DMS53 treated with DMSO at 0.1 percent for 48 hours (cell line): ENCODE data around the gene RRAS2.
"Not testable (repeated sequence)": the region's sequence is repeated elsewhere in the genome, so short reads cannot be mapped to it uniquely, and the experiment has no call there.

Experiments
- DNase-seq: peaks from one replicate; lab custom pipeline; 2025; ENCODE audit not compliant: unreplicated experiment; lab: John Stamatoyannopoulos, UW

Gene RRAS2

GRCh38 chr11:14358729-14359439, at the start of gene RRAS2:
Gene RRAS2 (minus strand): TSS chr11:14359183. CDS start chr11:14358870, 313 bp downstream.
- peak; percentile 15 for DNase-seq

DNA sequence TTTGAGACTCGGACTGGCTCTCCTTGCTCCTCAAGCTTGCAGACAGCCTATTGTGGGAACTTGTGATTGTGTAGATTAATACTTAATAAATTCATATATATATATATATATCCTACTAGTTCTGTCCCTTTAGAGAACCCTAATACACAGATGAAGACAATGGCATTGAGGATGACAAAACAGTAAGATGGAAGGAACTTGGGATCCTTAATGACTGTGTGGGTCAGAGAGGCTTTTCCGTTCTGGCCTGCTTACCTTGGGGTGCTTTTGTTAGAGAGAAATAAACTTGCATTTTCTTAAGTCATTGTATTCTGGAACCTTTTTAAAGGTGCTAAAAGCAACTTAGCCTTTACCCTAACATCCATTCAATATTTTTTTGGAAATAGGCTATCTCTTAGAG, 49.6 kb upstream of the RRAS2 start:
- no peak for DNase-seq

DNA sequence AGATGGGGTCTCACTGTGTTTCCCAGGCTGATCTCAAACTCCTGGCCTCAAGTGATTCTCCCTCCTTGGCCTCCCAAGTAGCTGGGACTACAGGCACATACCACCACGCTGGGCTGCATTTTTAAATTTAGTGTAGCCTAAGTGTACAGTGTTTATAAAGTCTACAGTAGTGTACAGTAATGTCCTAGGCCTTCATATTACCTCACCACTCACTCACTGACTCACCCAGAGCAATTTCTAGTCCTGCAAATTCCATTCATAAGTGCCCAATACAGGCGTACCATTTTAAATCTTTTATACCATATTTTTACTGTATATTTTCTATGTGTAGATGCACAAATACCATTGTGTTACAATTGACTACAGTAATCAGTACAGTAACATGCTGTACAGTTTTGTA, 47.1 kb upstream of the RRAS2 start:
- DNase-seq: not testable (repeated sequence)

GRCh38 chr11:14403528-14403927, 44.5 kb upstream of the RRAS2 start:
- not testable (repeated sequence) for DNase-seq

GRCh38 chr11:14399087-14399486, 40.1 kb upstream of the RRAS2 start:
- no peak for DNase-seq

DNA sequence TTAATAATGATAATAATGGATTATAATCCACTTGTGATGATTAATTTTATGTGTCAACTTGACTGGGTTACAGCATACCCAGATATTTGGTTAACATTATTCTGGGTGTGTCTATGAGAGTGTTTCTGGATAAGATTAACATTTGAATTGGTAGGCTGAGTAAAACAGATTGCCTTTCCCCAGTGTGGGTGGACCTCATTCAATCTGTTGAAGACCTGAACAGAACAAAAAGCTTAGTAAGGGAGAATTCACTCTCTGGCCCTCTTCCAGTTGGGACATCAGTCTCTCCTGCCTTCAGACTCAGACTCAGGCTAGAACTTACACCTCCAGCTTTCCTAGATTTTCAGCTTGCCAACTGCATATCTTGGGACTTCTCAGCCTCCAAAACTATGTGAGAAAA, 37.3 kb upstream of the RRAS2 start:
- DNase-seq: no peak

DNA sequence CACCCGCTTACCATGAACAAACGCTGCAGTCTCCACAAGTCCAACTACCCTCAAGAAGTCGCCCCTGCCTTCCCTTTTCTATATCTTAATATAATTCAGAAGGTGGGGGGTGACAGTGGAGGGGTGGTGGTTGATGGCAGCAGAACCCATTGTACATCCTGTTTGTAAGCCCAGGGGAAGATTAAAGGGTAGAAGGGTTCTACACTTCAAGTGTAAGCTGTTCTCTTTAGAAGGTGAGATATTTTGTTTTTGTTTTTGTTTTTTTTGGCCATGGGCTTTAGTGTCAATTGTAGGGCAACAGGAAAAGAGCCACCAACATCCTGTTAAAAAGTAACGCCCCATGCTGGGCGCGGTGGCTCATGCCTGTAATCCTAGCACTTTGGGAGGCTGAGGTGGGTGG, 34.9 kb upstream of the RRAS2 start:
- DNase-seq: no peak

DNA sequence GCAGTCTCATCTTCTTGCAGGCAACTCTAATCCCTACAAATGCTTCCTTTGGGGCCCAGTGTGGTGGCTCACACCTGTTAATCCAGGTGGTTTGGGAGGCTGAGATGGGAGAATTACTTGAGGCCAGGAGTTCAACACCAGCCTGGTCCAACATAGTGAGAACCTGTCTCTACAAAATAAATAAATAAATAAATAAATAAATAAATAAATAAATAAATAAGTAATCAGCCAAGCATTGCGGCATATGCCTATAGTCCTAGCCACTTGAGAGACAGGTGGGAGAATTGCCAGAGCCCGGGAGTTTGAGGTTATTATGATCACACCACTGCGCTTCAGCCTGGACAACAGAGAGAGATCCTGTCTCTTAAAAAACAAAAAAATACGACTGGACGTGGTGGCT, 34.1 kb upstream of the RRAS2 start:
- DNase-seq: no peak

DNA sequence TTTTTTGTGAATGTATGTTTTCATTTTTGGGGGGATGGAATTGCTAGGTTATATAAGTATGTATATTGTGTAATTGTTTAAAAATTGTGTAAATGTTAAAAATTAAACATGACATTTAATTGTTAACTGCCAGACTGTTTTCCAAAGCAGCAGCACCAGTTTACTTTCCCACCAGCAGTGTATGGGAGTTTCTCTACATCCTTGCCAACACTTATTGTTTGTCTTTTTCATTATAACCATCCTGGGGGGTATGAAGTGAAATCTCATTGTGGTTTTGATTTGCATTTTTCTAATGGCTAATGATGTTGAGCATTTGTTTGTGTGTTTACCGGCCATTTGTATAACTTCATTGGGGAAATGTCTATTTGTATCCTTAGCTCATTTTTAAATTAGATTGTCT, 31.7 kb upstream of the RRAS2 start:
- no peak for DNase-seq

GRCh38 chr11:14388352-14388751, 29.4 kb upstream of the RRAS2 start:
- DNase-seq: no peak

- no peak for DNase-seq
These were observed 28.0 kb upstream of the RRAS2 start for GRCh38 chr11:14386895-14387480.

DNA sequence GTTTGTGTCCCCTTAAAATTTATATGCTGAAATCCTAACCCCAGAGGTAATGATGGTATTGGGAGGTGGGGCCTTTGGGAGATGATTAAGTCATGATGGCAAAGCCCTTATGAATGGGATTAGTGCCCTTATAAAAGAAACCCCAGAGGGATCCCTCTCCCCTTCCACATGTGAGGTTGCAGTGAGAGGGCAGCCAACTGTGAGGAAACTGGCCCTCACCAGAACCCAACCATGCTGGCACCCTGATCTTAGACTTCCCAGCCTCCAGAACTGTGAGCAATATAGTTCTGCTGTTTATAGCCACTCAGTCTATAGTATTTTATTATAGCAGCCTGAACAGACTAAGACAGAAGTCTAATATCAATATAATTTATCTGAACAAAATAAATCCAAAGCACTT, 27.1 kb upstream of the RRAS2 start:
- no peak for DNase-seq

DNA sequence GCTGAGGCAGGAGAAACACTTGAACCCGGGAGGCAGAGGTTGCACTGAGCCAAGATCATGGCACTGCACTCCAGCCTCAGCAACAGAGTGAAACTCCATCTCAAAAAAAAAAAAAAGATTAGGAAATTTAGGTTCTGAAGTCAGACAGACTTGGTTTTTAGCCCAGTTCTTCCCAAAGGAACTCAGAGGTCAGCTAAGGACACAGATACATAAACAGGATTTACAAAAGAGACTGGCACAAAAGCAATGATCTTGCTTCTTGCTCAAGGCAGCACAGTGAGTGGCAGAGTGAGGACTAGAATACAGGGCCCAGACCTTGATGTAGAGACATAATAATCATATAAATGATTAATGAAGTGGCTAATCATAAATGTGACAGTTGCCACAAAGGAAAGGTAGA, 25.4 kb upstream of the RRAS2 start:
- DNase-seq: no peak

DNA sequence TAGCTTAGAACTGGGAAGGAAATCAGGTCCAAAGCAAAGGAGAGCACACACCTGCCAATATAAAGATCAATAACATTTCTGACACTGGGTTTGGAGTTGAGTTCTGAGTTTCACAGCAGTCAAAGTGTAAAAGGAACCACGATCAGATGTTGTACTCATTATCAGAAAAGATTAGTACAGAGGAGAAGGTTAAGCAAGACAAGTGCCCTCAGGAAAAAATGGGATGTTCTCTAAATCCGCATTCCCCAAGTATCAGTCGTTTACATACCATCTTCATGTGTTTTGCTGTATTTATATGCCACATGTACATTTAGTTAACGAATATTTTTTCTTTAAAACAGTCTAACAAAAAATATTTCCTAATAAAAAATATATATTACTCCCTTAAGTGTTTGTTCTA, 23.0 kb upstream of the RRAS2 start:
- no peak for DNase-seq

- DNase-seq: peak; percentile 78
These were observed 22.1 kb upstream of the RRAS2 start for GRCh38 chr11:14380947-14381561.

DNA sequence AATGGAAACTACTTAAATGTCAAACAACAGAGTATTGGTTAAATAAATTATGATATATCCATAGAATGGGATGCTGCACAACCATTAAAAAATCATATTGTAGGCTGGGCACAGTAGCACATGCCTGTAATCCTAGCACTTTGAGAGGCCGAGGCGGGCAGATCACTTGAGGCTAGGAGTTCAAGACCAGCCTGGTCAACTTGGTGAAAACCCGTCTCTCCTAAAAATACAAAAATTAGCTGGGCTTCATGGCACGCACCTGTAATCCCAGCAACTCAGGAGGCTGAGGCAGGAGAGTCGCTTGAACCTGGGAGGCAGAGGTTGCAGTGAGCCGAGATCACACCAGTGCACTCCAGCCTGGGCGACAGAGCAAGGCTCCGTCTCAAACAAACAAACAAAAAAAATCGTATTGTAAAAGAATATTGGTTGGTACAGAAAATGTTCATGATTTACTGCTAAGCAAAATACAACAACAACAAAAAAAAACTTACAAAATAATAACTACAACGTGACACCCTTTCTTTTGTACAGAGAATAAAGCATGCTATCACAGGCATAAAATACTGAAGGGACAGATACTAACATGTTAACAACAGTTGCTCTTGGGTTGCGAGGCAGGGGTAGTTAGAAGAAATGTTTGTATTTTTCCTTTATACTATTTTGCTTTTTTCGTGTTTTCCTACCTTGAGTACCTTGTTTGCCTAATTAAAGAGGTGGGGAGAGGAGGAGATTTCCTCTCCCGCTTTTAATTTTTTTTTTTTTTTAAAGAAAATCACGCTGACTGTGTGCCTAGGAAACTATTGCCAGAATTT, 21.3 kb upstream of the RRAS2 start:
- no peak for DNase-seq

- no peak for DNase-seq
These were observed 19.2 kb upstream of the RRAS2 start for GRCh38 chr11:14378171-14378570.

- no peak for DNase-seq
These were observed 17.9 kb upstream of the RRAS2 start for GRCh38 chr11:14376920-14377319.

DNA sequence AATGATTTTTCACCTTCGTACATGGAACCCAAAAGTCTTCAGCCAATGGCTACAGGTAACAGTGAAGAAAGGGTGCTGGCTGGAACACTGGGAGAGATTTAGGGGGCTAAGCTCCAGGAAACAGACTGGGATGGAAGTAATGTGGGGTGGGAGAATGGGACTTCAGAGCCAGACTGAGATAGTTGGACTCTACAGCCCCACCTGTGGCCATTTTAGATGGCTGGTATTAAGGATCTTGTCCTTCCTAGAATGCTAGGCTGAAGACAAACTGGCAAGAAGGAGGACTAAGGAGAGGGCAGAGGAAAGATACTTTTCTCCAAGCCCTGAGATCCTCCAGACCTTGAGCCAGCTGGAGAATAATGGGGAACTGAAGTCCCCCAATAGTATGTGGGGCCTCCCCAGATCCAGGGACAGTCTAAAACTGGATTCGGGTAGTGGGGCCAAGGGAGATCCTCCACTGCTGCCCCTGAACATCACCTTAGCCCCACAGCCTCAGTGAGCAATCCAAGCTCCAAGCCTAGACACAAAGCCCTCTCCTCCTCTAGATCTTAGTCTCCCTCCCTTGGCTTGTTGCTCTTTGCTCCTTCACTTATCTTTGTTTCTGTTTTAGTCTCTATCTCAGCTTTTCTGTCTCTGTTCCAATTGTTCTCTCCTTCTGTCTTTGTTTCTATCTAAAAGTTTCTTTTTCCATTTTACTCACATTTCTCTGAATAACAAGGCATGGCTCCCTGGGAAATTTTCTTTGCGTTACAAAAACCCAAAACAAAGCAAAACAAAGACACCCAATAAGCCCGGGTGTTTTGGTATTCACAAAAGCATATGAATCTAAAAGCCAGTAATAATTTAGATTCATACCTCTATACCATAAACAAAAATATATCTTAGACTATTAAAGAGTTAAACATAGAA, 16.2 kb upstream of the RRAS2 start:
- DNase-seq: no peak

DNA sequence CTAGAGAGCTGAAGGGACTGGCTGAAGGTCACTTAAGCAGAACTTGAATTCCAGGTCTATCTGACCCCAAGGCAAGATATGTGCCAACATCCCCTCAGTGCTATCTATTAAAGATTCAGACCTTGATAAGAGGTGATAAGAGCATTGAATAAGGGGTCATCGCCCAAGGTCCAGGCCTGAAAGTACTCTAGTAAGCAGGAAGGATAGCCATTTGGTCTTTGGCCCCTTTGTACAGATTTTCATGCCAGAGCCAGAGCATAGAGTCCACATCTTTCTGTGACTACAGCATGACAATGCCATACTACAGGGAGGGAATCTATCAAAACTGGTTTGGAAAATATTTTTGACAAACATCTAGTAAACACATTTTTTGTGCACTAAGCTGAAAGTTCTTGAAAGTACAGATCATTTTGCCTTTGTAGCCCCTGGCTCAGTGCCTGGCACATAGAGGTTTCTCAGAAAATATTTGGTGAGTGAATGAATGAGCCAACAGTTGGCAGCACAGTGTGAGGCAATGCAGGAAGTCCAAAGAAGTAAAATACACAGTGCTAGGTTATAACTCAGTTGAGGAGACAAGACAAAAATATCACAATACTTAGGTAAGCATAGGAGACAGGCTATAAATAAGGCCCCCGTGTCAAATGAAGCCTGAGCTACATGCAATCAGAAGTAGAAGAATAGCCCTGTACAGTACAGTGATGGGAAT, 15.1 kb upstream of the RRAS2 start:
- DNase-seq: no peak
